SU-DHL-6 (cell line): ENCODE measurements around the gene TMEM164.
A peak's percentile ranks its signal among the peaks of the same experiment; 100 is the strongest.

ENCODE experiments used
- EZH2phosphoT487 ChIP-seq: fragments of 200-600 bp; sonication (generic), shearing (Covaris generic); conservative IDR thresholded peaks from 2 replicates; pipeline ENCODE4 v1.6.1; 2018; ENCODE audit warnings: mild to moderate bottlenecking, antibody characterized with exemption, low read length, moderate library complexity, mixed read lengths
- TF ChIP-seq, protein P1 (sequence below): fragments of 200-600 bp; sonication (generic); IDR thresholded peaks from one replicate; pipeline ENCODE4 v1.5.1; 2017; ENCODE audit warnings: antibody characterized with exemption, mild to moderate bottlenecking, low read length, moderate library complexity; ENCODE audit not compliant: insufficient read depth, poor library complexity, severe bottlenecking

- TF ChIP-seq, protein P1, sequence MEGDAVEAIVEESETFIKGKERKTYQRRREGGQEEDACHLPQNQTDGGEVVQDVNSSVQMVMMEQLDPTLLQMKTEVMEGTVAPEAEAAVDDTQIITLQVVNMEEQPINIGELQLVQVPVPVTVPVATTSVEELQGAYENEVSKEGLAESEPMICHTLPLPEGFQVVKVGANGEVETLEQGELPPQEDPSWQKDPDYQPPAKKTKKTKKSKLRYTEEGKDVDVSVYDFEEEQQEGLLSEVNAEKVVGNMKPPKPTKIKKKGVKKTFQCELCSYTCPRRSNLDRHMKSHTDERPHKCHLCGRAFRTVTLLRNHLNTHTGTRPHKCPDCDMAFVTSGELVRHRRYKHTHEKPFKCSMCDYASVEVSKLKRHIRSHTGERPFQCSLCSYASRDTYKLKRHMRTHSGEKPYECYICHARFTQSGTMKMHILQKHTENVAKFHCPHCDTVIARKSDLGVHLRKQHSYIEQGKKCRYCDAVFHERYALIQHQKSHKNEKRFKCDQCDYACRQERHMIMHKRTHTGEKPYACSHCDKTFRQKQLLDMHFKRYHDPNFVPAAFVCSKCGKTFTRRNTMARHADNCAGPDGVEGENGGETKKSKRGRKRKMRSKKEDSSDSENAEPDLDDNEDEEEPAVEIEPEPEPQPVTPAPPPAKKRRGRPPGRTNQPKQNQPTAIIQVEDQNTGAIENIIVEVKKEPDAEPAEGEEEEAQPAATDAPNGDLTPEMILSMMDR, result peak; percentile 41
- TF ChIP-seq EZH2phosphoT487, result no peak
Measured at GRCh38 chrX:110167952-110168451, 165.1 kb downstream of the TMEM164 start.
